SK-N-SH treated with all-trans-retinoic acid at 6 μM for 48 hours (cell line): ENCODE results near the gene RBBP7.

ENCODE experiments used
- ATAC-seq: fragments of 200-7000 bp; cut with Tn5 transposase; 3 replicates; pipeline ENCODE4 v1.9.1; 2020; ENCODE audit warnings: mild to moderate bottlenecking, moderate library complexity
- ARNTL ChIP-seq: fragments of 450-650 bp; formaldehyde crosslinking; IDR thresholded peaks from 2 replicates; pipeline ENCODE4 v1.5.0; 2020; ENCODE audit warnings: low read depth, mild to moderate bottlenecking, moderate library complexity, borderline replicate concordance
- BACH2 ChIP-seq: fragments of 250-450 bp; sonication (Bioruptor Pico); IDR thresholded peaks from 2 replicates; pipeline ENCODE4 v1.9.0; 2021; ENCODE audit warnings: mild to moderate bottlenecking, borderline replicate concordance
- CSDC2 ChIP-seq: fragments of 250-450 bp; sonication (Bioruptor Pico); IDR thresholded peaks from 2 replicates; pipeline ENCODE4 v1.5.0; 2020; ENCODE audit warnings: mild to moderate bottlenecking, moderate library complexity
- ESRRG ChIP-seq: fragments of 250-450 bp; sonication (Bioruptor Pico); IDR thresholded peaks from 2 replicates; pipeline ENCODE4 v1.6.1; 2021; ENCODE audit warnings: mild to moderate bottlenecking
- GLIS3 ChIP-seq: fragments of 250-450 bp; sonication (Bioruptor Pico); IDR thresholded peaks from 2 replicates; pipeline ENCODE4 v1.5.0; 2020; ENCODE audit warnings: mild to moderate bottlenecking, moderate library complexity
- ISL1 ChIP-seq: fragments of 250-450 bp; sonication (Bioruptor Pico); IDR thresholded peaks from 2 replicates; pipeline ENCODE4 v2.1.2; 2022; ENCODE audit warnings: mild to moderate bottlenecking, moderate library complexity
- OSR1 ChIP-seq: fragments of 250-450 bp; sonication (Bioruptor Pico); IDR thresholded peaks from 2 replicates; pipeline ENCODE4 v1.8.0; 2022; ENCODE audit warnings: moderate library complexity, mild to moderate bottlenecking, inconsistent platforms
- PPARA ChIP-seq: fragments of 250-450 bp; sonication (Bioruptor Pico); IDR thresholded peaks from 2 replicates; pipeline ENCODE4 v1.5.0; 2020; ENCODE audit warnings: mild to moderate bottlenecking, borderline replicate concordance
- RARB ChIP-seq: fragments of 250-450 bp; sonication (Bioruptor Pico); IDR thresholded peaks from 2 replicates; pipeline ENCODE4 v1.8.0; 2021; ENCODE audit warnings: mild to moderate bottlenecking, moderate library complexity
- SNAI2 ChIP-seq: fragments of 250-450 bp; sonication (Bioruptor Pico); IDR thresholded peaks from 2 replicates; pipeline ENCODE4 v1.5.0; 2020; ENCODE audit warnings: mild to moderate bottlenecking, moderate library complexity
- TCF4 ChIP-seq: fragments of 250-450 bp; sonication (Bioruptor Pico); IDR thresholded peaks from 2 replicates; pipeline ENCODE4 v1.8.0; 2021; ENCODE audit warnings: mild to moderate bottlenecking, moderate library complexity, borderline replicate concordance
- TOX ChIP-seq: fragments of 250-450 bp; sonication (Bioruptor Pico); IDR thresholded peaks from 2 replicates; pipeline ENCODE4 v1.8.0; 2021; ENCODE audit warnings: mild to moderate bottlenecking, moderate library complexity, borderline replicate concordance
- ZC3H10 ChIP-seq: fragments of 250-450 bp; sonication (Bioruptor Pico); IDR thresholded peaks from 2 replicates; pipeline ENCODE4 v1.5.1; 2021; ENCODE audit warnings: mild to moderate bottlenecking, moderate library complexity
- ZFP3 ChIP-seq: fragments of 250-450 bp; sonication (Bioruptor Pico); IDR thresholded peaks from 2 replicates; pipeline ENCODE4 v1.5.0; 2020; ENCODE audit warnings: mild to moderate bottlenecking, moderate library complexity
- ZFP30 ChIP-seq: fragments of 450-650 bp; formaldehyde crosslinking; IDR thresholded peaks from 2 replicates; pipeline ENCODE4 v1.5.0; 2022; ENCODE audit warnings: mild to moderate bottlenecking, moderate library complexity
- ZNF565 ChIP-seq: fragments of 450-650 bp; formaldehyde crosslinking; conservative IDR thresholded peaks from 2 replicates; pipeline ENCODE4 v1.5.0; 2020; ENCODE audit warnings: low read depth, mild to moderate bottlenecking, moderate library complexity
- ZNF70 ChIP-seq: fragments of 450-650 bp; formaldehyde crosslinking; IDR thresholded peaks from 2 replicates; pipeline ENCODE4 v1.5.0; 2020; ENCODE audit warnings: mild to moderate bottlenecking, moderate library complexity
- ZNF8 ChIP-seq: fragments of 450-650 bp; formaldehyde crosslinking; IDR thresholded peaks from 2 replicates; pipeline ENCODE4 v1.5.0; 2020; ENCODE audit warnings: mild to moderate bottlenecking, moderate library complexity
- TF ChIP-seq, protein P1 (sequence below): fragments of 250-450 bp; sonication (Bioruptor Pico); IDR thresholded peaks from 2 replicates; pipeline ENCODE4 v1.5.1; 2021; ENCODE audit warnings: mild to moderate bottlenecking, moderate library complexity
- TF ChIP-seq, protein P2 (sequence below): fragments of 250-450 bp; sonication (Bioruptor Pico); IDR thresholded peaks from 2 replicates; pipeline ENCODE4 v1.5.0; 2020; ENCODE audit warnings: mild to moderate bottlenecking, moderate library complexity
- TF ChIP-seq, protein P3 (sequence below): fragments of 250-450 bp; sonication (Bioruptor Pico); IDR thresholded peaks from 2 replicates; pipeline ENCODE4 v1.8.0; 2020; ENCODE audit warnings: mild to moderate bottlenecking, moderate library complexity, borderline replicate concordance
- TF ChIP-seq, protein P4 (sequence below): fragments of 250-450 bp; sonication (Bioruptor Pico); IDR thresholded peaks from 2 replicates; pipeline ENCODE4 v1.5.1; 2020; ENCODE audit warnings: low read depth, mild to moderate bottlenecking, moderate library complexity

RBBP7 gene

GRCh38 chrX:16868920-16869319, 1.2 kb downstream of the RBBP7 start:
- no peak for ATAC-seq
- TF ChIP-seq, protein P1, sequence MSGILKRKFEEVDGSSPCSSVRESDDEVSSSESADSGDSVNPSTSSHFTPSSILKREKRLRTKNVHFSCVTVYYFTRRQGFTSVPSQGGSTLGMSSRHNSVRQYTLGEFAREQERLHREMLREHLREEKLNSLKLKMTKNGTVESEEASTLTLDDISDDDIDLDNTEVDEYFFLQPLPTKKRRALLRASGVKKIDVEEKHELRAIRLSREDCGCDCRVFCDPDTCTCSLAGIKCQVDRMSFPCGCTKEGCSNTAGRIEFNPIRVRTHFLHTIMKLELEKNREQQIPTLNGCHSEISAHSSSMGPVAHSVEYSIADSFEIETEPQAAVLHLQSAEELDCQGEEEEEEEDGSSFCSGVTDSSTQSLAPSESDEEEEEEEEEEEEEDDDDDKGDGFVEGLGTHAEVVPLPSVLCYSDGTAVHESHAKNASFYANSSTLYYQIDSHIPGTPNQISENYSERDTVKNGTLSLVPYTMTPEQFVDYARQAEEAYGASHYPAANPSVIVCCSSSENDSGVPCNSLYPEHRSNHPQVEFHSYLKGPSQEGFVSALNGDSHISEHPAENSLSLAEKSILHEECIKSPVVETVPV (CRISPR knock-in tag), result no peak
- TF ChIP-seq CSDC2 (no peak), RARB (CRISPR knock-in tag) (no peak), OSR1 (CRISPR knock-in tag) (no peak), PPARA (CRISPR knock-in tag) (no peak)
- TF ChIP-seq, all 23 proteins: peak for 0

- ATAC-seq, result no peak
- no peak for TF ChIP-seq GLIS3 (CRISPR knock-in tag)
- TF ChIP-seq ZFP3, result no peak
- TF ChIP-seq ZNF8 (CRISPR knock-in tag), result no peak
- no peak for TF ChIP-seq TOX
Observed at GRCh38 chrX:16867947-16868346, 2.2 kb downstream of the RBBP7 start.

DNA sequence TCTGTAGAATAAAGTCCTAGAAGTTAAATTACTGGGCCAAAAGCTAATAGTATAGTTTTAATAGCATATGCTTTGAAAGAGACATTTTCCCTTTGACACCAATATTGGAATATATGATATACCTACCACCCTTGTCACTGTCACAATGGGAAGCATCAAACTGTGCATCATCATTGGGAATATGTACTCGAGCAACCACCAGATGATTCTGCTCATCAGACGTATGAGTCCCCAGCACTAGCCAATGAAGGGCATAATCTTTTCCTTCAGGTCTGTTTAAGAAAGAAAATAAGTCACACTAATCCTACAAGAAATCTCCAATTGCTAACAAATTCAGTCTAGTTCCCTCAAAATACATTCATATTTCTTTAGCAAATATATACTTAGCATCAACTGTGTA, 7.3 kb downstream of the RBBP7 start:
- TF ChIP-seq, protein P2, sequence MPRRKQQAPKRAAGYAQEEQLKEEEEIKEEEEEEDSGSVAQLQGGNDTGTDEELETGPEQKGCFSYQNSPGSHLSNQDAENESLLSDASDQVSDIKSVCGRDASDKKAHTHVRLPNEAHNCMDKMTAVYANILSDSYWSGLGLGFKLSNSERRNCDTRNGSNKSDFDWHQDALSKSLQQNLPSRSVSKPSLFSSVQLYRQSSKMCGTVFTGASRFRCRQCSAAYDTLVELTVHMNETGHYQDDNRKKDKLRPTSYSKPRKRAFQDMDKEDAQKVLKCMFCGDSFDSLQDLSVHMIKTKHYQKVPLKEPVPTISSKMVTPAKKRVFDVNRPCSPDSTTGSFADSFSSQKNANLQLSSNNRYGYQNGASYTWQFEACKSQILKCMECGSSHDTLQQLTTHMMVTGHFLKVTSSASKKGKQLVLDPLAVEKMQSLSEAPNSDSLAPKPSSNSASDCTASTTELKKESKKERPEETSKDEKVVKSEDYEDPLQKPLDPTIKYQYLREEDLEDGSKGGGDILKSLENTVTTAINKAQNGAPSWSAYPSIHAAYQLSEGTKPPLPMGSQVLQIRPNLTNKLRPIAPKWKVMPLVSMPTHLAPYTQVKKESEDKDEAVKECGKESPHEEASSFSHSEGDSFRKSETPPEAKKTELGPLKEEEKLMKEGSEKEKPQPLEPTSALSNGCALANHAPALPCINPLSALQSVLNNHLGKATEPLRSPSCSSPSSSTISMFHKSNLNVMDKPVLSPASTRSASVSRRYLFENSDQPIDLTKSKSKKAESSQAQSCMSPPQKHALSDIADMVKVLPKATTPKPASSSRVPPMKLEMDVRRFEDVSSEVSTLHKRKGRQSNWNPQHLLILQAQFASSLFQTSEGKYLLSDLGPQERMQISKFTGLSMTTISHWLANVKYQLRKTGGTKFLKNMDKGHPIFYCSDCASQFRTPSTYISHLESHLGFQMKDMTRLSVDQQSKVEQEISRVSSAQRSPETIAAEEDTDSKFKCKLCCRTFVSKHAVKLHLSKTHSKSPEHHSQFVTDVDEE (CRISPR knock-in tag), result no peak
- no peak for TF ChIP-seq ISL1 (CRISPR knock-in tag)
- TF ChIP-seq ESRRG (CRISPR knock-in tag), result no peak
- TF ChIP-seq, protein P3, sequence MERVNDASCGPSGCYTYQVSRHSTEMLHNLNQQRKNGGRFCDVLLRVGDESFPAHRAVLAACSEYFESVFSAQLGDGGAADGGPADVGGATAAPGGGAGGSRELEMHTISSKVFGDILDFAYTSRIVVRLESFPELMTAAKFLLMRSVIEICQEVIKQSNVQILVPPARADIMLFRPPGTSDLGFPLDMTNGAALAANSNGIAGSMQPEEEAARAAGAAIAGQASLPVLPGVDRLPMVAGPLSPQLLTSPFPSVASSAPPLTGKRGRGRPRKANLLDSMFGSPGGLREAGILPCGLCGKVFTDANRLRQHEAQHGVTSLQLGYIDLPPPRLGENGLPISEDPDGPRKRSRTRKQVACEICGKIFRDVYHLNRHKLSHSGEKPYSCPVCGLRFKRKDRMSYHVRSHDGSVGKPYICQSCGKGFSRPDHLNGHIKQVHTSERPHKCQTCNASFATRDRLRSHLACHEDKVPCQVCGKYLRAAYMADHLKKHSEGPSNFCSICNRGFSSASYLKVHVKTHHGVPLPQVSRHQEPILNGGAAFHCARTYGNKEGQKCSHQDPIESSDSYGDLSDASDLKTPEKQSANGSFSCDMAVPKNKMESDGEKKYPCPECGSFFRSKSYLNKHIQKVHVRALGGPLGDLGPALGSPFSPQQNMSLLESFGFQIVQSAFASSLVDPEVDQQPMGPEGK, result no peak
- no peak for TF ChIP-seq PPARA (CRISPR knock-in tag)
- TF ChIP-seq ZNF565 (CRISPR knock-in tag), result no peak
- no peak for TF ChIP-seq ZC3H10 (CRISPR knock-in tag)
- no peak for TF ChIP-seq ZNF70 (CRISPR knock-in tag)
- TF ChIP-seq BACH2 (CRISPR knock-in tag), result no peak
- ATAC-seq, result no peak

DNA sequence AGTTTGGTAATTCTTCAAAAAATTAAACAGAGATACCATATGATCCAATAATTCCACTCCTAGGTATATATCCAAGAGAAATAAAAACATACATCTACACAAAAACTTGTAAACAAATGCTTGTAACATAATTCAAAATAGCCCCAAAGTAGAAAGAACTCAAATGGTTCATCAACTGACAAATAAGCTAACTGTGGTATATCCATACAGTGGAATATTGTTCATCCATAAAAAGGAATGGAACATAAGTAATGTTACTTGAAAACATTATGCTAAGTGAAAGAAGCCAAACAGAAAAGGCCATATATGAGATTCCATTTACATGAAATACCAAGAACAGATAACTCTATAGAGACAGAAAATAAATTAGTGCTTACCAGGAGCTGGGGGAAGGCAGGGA, 13.4 kb downstream of the RBBP7 start:
- no peak for ATAC-seq
- TF ChIP-seq ZNF8 (CRISPR knock-in tag), result peak; percentile 99
- no peak for TF ChIP-seq PPARA (CRISPR knock-in tag)

- peak; percentile 36; the same call in 2 of the 3 replicates for ATAC-seq
Observed at GRCh38 chrX:16856076-16856404, 14.1 kb downstream of the RBBP7 start.

- ATAC-seq, result no peak
Observed at GRCh38 chrX:16855363-16856075, 14.6 kb downstream of the RBBP7 start.

More at GRCh38 chrX:16855363-16856075, 14.6 kb downstream of the RBBP7 start:
- TF ChIP-seq ESRRG (CRISPR knock-in tag), result no peak
- TF ChIP-seq RARB (CRISPR knock-in tag), result no peak
- TF ChIP-seq, protein P2 (CRISPR knock-in tag), result no peak
- TF ChIP-seq, protein P4, sequence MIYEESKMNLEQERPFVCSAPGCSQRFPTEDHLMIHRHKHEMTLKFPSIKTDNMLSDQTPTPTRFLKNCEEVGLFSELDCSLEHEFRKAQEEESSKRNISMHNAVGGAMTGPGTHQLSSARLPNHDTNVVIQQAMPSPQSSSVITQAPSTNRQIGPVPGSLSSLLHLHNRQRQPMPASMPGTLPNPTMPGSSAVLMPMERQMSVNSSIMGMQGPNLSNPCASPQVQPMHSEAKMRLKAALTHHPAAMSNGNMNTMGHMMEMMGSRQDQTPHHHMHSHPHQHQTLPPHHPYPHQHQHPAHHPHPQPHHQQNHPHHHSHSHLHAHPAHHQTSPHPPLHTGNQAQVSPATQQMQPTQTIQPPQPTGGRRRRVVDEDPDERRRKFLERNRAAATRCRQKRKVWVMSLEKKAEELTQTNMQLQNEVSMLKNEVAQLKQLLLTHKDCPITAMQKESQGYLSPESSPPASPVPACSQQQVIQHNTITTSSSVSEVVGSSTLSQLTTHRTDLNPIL (CRISPR knock-in tag), result no peak
- no peak for TF ChIP-seq ARNTL
- no peak for TF ChIP-seq TCF4 (CRISPR knock-in tag)
- no peak for TF ChIP-seq PPARA (CRISPR knock-in tag)
- TF ChIP-seq ZNF70 (CRISPR knock-in tag), result no peak
- TF ChIP-seq ISL1 (CRISPR knock-in tag), result no peak
- TF ChIP-seq ZFP30 (CRISPR knock-in tag), result no peak
- TF ChIP-seq TOX, result no peak
- no peak for TF ChIP-seq BACH2 (CRISPR knock-in tag)
- TF ChIP-seq SNAI2, result no peak
- no peak for TF ChIP-seq CSDC2
- TF ChIP-seq, all 23 proteins: peak for 0
